Trophoblast cell (in vitro differentiated cells and primary cell): ENCODE measurements around the gene RSAD2.

Experiments
- DNase-seq, 2 donors: peaks; one replicate each; pipeline ENCODE4 v3.0.0-alpha.2; 2016
- H2AFZ ChIP-seq: 2 replicates; pipeline ENCODE4 v1.6.1; 2013; ENCODE audit warnings: low read length, moderate library complexity, mild to moderate bottlenecking; ENCODE audit not compliant: insufficient read depth, poor library complexity
- H2AK5ac ChIP-seq: 2 replicates; pipeline ENCODE4 v1.6.1; 2013; ENCODE audit warnings: mild to moderate bottlenecking, low read length
- H2BK120ac ChIP-seq: 2 replicates; pipeline ENCODE4 v1.6.1; 2013; ENCODE audit warnings: low read length, mild to moderate bottlenecking, moderate library complexity; ENCODE audit not compliant: insufficient read depth, poor library complexity
- H2BK12ac ChIP-seq: 2 replicates; pipeline ENCODE4 v1.6.1; 2013; ENCODE audit warnings: mild to moderate bottlenecking, low read length, moderate library complexity
- H2BK5ac ChIP-seq: 2 replicates; pipeline ENCODE4 v1.6.1; 2013; ENCODE audit warnings: low read length, low read depth, moderate library complexity, mild to moderate bottlenecking; ENCODE audit not compliant: poor library complexity
- H3K14ac ChIP-seq: 2 replicates; pipeline ENCODE4 v1.6.1; 2013; ENCODE audit warnings: mild to moderate bottlenecking, low read length
- H3K18ac ChIP-seq: 2 replicates; pipeline ENCODE4 v1.6.1; 2013; ENCODE audit warnings: mild to moderate bottlenecking, low read length
- H3K23ac ChIP-seq: 2 replicates; pipeline ENCODE4 v1.6.1; 2013; ENCODE audit warnings: low read length
- H3K27ac ChIP-seq: 2 replicates; pipeline ENCODE4 v1.5.1; 2013; ENCODE audit warnings: low read depth, mild to moderate bottlenecking, inconsistent platforms, low read length, moderate library complexity
- H3K27me3 ChIP-seq: 2 replicates; pipeline ENCODE4 v1.6.1; 2013; ENCODE audit warnings: inconsistent platforms, mild to moderate bottlenecking, low read length, moderate library complexity; ENCODE audit not compliant: insufficient read depth
- H3K36me3 ChIP-seq, 2 experiments: 1 replicate in 1 of 2; 2 replicates in 1 of 2; pipeline ENCODE4 v1.6.1; 2013; ENCODE audit warnings: low read length in 2 of 2, mild to moderate bottlenecking in 2 of 2, moderate library complexity in 1 of 2; ENCODE audit not compliant: insufficient read depth in 2 of 2, control insufficient read depth in 1 of 2
- H3K4ac ChIP-seq: 2 replicates; pipeline ENCODE4 v1.6.1; 2013; ENCODE audit warnings: low read depth, mild to moderate bottlenecking, low read length, moderate library complexity
- H3K4me1 ChIP-seq, 2 experiments: 1 replicate in 1 of 2; 2 replicates in 1 of 2; pipeline ENCODE4 v1.6.1; 2013; ENCODE audit warnings: low read length in 2 of 2, mild to moderate bottlenecking in 2 of 2, moderate library complexity in 1 of 2; ENCODE audit not compliant: insufficient read depth in 2 of 2, control insufficient read depth in 1 of 2
- H3K4me2 ChIP-seq: 2 replicates; pipeline ENCODE4 v1.6.1; 2013; ENCODE audit warnings: inconsistent platforms, mild to moderate bottlenecking, low read length, moderate library complexity
- H3K4me3 ChIP-seq: 2 replicates; pipeline ENCODE4 v1.5.1; 2013; ENCODE audit warnings: mild to moderate bottlenecking, low read depth, low read length, inconsistent platforms
- H3K79me1 ChIP-seq: one replicate; pipeline ENCODE4 v1.6.1; 2013; ENCODE audit warnings: low read length
- H3K79me2 ChIP-seq: 2 replicates; pipeline ENCODE4 v1.6.1; 2013; ENCODE audit warnings: low read length, mild to moderate bottlenecking; ENCODE audit not compliant: control insufficient read depth, insufficient read depth, poor library complexity
- H3K9ac ChIP-seq: 2 replicates; pipeline ENCODE4 v1.6.1; 2013; ENCODE audit warnings: mild to moderate bottlenecking, low read length
- H3K9me3 ChIP-seq: 2 replicates; pipeline ENCODE4 v1.6.1; 2013; ENCODE audit warnings: low read depth, mild to moderate bottlenecking, control low read depth, inconsistent platforms, low read length; ENCODE audit not compliant: insufficient read depth
- H4K12ac ChIP-seq: 2 replicates; pipeline ENCODE4 v1.6.1; 2013; ENCODE audit warnings: low read depth, mild to moderate bottlenecking, low read length, moderate library complexity
- H4K8ac ChIP-seq: 2 replicates; pipeline ENCODE4 v1.6.1; 2013; ENCODE audit warnings: low read depth, mild to moderate bottlenecking, low read length, moderate library complexity
- H4K91ac ChIP-seq: one replicate; pipeline ENCODE4 v1.6.1; 2013; ENCODE audit warnings: low read depth, mild to moderate bottlenecking, low read length, moderate library complexity
- WGBS: extraction: QIAGEN DNeasy Blood & Tissue Kit; methylation state at CpG from one replicate; pipeline ENCODE4 v1.1.7; 2013; ENCODE audit warnings: missing lambda C conversion rate; ENCODE audit not compliant: insufficient read length, insufficient coverage; ENCODE audit errors: extremely low coverage; 5-methylcytosine and 5-hydroxymethylcytosine counted together

RSAD2 gene

GRCh38 chr2:6926071-6926732 is 48.6 kb downstream of the RSAD2 start:
- Histone ChIP-seq H2BK120ac (no peak overlapping the region), H3K36me3 (peaks cover 0 to 1% of the 10 kb centered on the region in 2 experiments), H2BK5ac (no peak overlapping the region), H3K4me2 (no peak overlapping the region), H3K27me3 (no peaks in the 10 kb centered on the region), H3K23ac (no peak overlapping the region), H3K4me3 (no peak overlapping the region), H3K4ac (no peak overlapping the region), H2AFZ (no peak overlapping the region), H4K91ac (no peak overlapping the region), H3K79me2 (no peaks in the 10 kb centered on the region), H3K4me1 (peaks cover 6 to 7% of the 10 kb centered on the region in 2 experiments), H4K8ac (no peak overlapping the region), H3K9me3 (peaks cover 2% of the 10 kb centered on the region), H2AK5ac (no peak overlapping the region), H3K27ac (no peak overlapping the region), H3K79me1 (no peaks in the 10 kb centered on the region), H4K12ac (no peak overlapping the region), H3K9ac (no peak overlapping the region), H3K14ac (no peak overlapping the region), H2BK12ac (no peak overlapping the region), H3K18ac (no peak overlapping the region)
- DNase-seq: no peak
- no CpG with 5 or more reads among the region's 14 CpGs for WGBS

DNA sequence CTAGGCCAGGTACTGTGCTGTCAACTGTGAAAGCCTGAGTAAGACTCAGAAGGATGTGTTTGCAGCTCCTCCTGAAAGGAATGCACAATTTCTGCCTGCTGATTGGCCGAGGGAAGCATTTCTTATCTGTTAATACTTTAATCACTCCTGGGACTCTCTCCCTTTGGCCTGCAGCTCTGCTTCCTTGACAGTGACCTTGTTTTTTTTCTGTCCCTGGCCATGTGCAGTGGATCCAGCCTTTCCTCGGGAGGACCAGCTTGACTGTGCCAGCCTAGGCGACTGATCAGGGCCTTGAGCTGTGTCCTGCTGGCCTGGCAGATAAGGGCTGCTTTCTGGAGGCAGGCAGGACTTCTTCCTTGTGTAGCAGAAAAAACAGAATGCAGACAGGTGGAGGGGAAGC is 49.6 kb downstream of the RSAD2 start:
- Histone ChIP-seq H3K9me3 (peaks cover 2% of the 10 kb centered on the region), H2AK5ac (no peak overlapping the region), H3K4ac (no peak overlapping the region), H3K79me2 (no peaks in the 10 kb centered on the region), H3K4me2 (no peak overlapping the region), H3K27ac (no peak overlapping the region), H2BK120ac (no peak overlapping the region), H4K91ac (no peak overlapping the region), H3K36me3 (peaks cover 0 to 1% of the 10 kb centered on the region in 2 experiments), H3K9ac (no peak overlapping the region), H3K79me1 (no peaks in the 10 kb centered on the region), H2AFZ (no peak overlapping the region), H4K8ac (no peak overlapping the region), H3K4me3 (no peak overlapping the region), H2BK12ac (no peak overlapping the region), H2BK5ac (no peak overlapping the region), H4K12ac (no peak overlapping the region), H3K27me3 (no peaks in the 10 kb centered on the region), H3K23ac (no peak overlapping the region), H3K14ac (no peak overlapping the region), H3K4me1 (peaks cover under 1 to 5% of the 10 kb centered on the region in 2 experiments), H3K18ac (no peak overlapping the region)
- no peak for DNase-seq
- WGBS: no CpG with 5 or more reads among the region's 3 CpGs

- Histone ChIP-seq H3K9ac (no peak overlapping the region), H4K91ac (no peak overlapping the region), H3K23ac (no peak overlapping the region), H2BK12ac (no peak overlapping the region), H2AK5ac (no peak overlapping the region), H3K79me1 (no peaks in the 10 kb centered on the region), H3K4ac (no peak overlapping the region), H3K18ac (no peak overlapping the region), H2BK5ac (no peak overlapping the region), H2BK120ac (no peak overlapping the region), H3K14ac (no peak overlapping the region), H3K36me3 (peaks cover 0 to 1% of the 10 kb centered on the region in 2 experiments), H4K12ac (no peak overlapping the region), H3K27me3 (no peaks in the 10 kb centered on the region), H3K4me3 (no peak overlapping the region), H2AFZ (no peak overlapping the region), H4K8ac (no peak overlapping the region), H3K9me3 (peaks cover 2% of the 10 kb centered on the region), H3K4me1 (peaks cover 0 to 3% of the 10 kb centered on the region in 2 experiments), H3K79me2 (no peaks in the 10 kb centered on the region), H3K27ac (no peak overlapping the region), H3K4me2 (no peak overlapping the region)
- WGBS: no CpG with 5 or more reads among the region's 3 CpGs
- no peak for DNase-seq
Observed at GRCh38 chr2:6927753-6928152, 50.2 kb downstream of the RSAD2 start.

DNA sequence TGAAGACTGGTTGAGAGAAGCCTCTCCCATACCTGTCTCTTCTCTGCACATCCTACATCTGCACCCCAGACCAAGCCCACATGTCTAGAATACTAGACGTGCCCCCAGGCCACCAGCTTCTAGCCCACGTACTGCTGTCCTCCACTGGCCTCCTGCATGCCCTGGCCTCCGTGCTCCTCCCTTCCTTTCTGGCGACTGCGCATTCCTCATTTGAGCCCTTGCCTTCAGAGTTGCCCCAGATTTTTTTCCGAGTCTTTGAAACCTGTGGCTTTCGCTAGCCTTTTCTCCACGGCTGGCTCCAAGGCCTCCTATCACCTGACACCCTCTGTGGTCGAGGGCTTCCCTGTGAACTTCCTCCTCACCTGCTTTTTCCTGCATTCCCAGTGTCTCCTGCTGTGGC is 50.9 kb downstream of the RSAD2 start:
- H3K9ac ChIP-seq: no peak overlapping the region
- H3K36me3 ChIP-seq: peaks cover 0 to 1% of the 10 kb centered on the region in 2 experiments
- no peak overlapping the region for H4K8ac ChIP-seq
- peaks cover 2% of the 10 kb centered on the region for H3K9me3 ChIP-seq
- H2BK120ac ChIP-seq: no peak overlapping the region
- no peak overlapping the region for H2BK5ac ChIP-seq
- H3K4me2 ChIP-seq: no peak overlapping the region
- H3K4me3 ChIP-seq: no peak overlapping the region
- H3K27ac ChIP-seq: no peak overlapping the region
- WGBS: no CpG with 5 or more reads among the region's 9 CpGs
- peaks cover 0 to 1% of the 10 kb centered on the region in 2 experiments for H3K4me1 ChIP-seq
- H2AK5ac ChIP-seq: no peak overlapping the region
- H2BK12ac ChIP-seq: no peak overlapping the region
- DNase-seq: no peak
- no peak overlapping the region for H3K23ac ChIP-seq
- no peak overlapping the region for H3K4ac ChIP-seq
- no peaks in the 10 kb centered on the region for H3K27me3 ChIP-seq
- H3K18ac ChIP-seq: no peak overlapping the region
- no peak overlapping the region for H2AFZ ChIP-seq
- H3K79me1 ChIP-seq: no peaks in the 10 kb centered on the region
- H4K91ac ChIP-seq: no peak overlapping the region
- no peak overlapping the region for H3K14ac ChIP-seq
- H4K12ac ChIP-seq: no peak overlapping the region
- H3K79me2 ChIP-seq: no peaks in the 10 kb centered on the region
